Cortex of kidney (tissue), 1 donor: ENCODE measurements around the gene PPP6R3.
"Not testable (repeated sequence)": the region's sequence is repeated elsewhere in the genome, so short reads cannot be mapped to it uniquely, and the experiment has no call there.

Experiments
- DNase-seq: peaks from one replicate; lab custom pipeline; 2025; lab: John Stamatoyannopoulos, UW

The PPP6R3 gene

DNA sequence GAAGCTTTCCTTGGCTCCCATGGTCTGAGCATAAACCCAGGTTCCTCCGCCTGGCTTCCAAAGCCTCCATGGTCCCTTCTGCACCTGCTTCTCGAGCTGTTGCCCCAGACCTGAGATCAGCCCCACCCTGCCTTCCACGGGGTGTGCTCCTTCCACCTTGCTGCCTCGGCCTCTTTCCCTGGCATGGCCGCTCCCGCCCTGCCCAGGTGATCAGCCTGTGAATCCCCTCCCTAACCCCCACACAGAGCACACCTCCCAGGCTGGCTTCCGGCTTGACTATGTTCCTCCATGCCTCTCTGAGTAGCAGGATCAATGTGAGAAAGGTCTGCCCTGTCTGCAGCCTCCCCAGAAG is 2.7 kb upstream of the PPP6R3 start:
- DNase-seq, result no peak

DNA sequence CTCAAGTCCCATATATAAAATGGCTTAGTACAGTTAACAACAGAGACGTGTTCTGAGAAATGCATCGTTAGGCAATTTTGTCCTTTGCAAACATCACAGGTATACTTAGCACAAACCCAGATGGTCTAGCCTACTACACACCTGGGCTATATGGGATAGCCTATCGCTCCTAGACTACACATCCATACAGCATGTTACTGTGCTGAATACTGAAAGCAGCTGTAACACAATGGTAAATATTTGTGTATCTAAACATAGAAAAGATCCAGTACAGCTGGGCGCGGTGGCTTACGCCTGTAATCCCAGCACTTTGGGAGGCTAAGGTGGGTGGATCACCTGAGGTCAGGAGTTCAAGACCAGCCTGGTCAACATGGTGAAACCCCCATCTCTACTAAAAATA is 2.2 kb upstream of the PPP6R3 start:
- not testable (repeated sequence) for DNase-seq

DNA sequence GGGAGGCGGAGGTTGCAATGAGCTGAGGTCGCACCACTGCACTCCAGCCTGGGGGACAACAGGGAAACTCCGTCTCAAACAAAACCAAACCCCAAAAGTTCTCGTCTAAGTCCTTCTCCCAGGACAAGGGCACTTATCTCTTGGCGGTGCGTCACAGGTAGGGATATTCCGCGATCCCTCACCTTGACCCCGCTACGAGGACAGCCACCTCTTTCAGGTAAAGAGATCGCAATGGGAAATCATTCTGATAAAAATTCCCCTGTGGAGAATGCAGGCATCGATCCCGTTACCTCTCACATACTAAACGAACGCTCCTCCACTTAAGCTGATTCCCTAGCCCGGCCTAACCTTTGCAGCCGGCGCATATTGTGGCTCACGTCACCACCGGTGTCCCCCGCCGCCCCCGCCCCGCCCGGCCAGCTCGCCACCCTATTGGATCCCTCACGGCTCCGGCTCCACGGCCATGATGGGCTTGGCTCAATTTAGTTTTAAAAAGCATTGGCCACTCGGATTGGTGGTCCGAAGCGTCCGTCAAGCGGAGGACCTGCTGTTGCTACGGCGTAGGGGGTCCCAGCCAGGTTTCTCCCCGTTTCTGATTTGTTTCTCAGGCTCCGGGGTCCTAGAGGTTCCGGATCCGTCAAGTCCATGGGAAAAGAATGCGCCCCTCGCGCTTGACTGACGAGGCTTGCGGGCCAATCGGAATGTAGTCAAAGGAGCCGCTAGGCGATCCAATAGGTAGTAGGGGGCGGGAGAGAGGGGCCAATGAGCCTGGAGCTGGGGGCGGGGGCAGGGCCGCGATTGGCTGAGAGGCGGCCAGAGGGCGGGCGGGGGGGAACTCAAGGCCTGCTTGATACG is 439 bp upstream of the PPP6R3 start:
- peak; percentile 64 for DNase-seq

DNA sequence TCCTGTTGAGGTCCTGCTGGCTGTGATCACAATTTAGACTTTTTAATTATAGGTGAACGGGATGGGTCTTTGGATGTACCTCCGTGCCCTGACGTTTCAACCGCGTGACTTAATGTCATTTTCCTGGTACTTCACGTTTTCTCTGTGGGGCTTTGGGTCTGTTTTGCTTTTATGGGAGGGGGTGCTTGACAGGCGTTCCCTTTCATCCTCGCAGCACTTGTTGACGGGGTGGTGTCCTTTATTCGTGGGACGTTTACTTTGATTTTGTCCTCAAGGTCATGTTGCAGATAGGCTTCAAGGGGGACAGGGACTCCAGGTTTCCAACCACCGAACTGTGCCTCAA is 994 bp downstream of the PPP6R3 start:
- no peak for DNase-seq

DNA sequence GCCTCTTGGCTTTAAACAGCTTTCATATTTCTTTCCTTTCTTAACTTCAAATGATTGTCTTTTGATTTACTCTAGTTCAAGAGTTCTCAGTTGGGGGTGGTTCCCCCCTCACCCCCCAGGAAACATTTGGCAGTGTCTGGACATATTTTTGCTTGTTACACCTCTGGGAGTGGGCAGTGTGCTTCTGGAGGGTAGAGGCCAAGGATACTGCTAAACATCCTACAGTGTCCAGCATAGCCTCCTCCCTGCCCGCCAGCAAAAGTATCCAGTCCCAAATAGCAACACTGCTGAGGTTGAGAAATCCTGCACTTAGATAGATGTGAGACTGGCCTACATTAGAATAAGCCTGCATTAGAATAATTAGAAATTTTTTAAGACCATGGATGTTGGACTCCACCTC is 3.2 kb downstream of the PPP6R3 start:
- DNase-seq, result no peak

DNA sequence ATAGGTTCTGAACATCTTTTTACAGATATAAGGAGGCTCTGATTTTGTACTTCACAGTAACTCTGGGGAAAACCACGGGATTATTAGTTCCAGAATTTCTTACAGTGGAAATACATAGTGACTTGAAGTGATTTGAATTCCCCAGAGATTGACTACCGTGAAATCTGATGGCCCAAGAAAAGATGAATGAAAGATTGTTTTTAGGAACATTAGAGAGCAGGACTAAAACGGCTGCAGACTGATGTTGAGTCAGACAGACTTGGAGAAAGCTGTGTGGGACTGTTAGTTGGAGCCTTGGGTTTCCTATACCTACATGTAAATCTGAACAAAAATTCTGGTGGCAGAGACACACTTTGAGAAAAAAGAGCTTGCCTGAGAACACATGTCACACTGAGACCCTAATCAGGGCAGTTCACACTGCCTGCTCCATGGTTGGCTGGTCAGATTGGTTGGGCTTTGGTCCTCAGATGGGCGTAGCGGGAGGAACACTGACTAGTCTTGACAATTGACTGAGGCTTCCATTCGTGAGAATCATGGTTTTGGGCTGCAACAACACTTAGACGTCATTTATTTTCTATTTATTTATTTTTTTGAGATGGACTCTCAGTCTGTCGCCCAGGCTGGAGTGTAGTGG is 6.8 kb downstream of the PPP6R3 start:
- no peak for DNase-seq

DNA sequence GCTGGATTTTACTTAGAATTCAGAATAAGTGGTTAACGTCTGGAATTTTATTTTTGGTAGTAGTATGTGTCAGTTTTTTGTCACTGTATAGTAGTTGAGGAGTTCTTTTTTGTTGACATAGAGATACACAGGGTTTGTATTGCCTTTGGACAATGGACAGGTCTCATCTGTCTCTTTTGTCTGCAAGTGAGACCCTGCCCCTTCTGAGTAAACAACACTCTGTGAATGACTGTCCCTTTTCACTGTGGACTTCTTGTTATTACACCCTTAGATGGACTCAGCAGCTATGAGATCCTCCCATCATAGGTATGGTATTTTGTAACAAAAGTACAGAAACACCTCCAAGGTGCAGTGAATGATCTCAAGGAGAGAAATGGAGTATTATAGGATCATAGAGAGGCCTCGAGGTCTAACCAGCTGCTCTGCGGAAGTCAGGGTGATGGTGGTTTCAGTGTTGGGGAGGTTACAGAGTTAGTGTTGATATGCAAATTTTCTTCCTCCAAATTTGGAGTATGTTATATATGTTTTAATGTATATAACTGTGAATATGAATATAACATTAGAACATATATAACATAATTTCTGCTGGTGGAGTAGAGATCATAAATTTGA is 7.8 kb downstream of the PPP6R3 start:
- DNase-seq, result no peak

DNA sequence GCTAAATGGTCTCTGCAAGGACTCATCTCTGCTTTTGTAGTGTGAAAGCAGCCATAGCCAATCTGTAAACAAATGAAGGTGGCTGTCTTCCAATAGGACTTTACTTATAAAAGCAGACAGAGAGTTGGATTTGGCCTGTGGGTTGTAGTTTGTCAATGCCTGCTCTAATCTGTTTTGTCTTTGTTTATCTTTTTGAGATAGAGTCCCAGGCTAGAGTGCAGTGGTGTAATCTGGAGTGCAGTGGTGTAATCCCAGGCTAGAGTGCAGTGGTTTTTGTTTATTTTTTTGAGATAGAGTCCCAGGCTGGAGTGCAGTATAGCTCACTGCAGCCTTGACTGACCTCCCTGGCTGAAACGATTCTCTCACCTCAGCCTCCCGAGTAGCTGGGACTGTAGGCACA is 8.6 kb downstream of the PPP6R3 start:
- DNase-seq, result no peak

DNA sequence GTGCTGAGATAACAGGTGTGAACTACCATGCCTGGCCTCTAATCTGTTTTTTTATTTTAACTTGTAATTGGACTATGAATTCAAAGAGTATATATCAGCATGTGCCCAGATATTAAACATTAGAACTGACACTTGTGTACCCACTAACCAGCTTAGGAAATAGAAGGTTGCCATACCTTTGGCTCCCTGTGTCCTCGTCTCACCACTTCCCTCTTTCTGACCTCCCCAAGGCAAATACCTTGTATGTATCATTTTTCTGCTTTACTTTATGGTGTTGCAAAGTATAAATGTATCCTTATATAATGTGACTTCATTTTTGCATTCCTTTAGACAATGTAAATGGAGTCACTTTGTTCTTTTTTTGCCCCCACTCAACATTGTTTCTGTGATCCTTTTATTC is 9.1 kb downstream of the PPP6R3 start:
- no peak for DNase-seq

DNA sequence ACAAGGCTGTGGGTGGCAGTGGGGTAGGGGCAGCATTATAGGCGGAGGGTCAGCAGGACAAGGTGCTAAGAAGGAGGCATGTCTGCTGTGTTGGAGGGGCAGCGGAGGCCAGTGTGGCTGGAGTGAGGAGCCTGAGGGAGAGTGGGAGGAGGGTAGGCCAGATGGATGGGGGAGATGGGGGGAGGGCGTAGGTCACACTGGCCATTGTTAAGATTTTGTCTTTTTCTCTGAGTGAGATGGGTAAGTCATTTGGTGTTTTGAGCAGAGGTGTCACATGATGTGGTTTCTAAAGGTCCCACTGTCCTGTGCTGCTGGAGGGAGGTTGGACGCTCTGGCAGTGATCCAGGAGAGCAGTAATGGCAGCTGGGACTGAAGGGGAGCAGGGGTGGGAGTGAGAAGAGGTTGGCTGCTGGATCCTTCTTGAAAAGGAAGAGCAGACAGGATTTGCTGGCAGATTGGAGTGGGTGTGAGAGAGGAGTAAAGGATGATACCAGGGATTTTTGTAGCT is 9.8 kb downstream of the PPP6R3 start:
- no peak for DNase-seq

DNA sequence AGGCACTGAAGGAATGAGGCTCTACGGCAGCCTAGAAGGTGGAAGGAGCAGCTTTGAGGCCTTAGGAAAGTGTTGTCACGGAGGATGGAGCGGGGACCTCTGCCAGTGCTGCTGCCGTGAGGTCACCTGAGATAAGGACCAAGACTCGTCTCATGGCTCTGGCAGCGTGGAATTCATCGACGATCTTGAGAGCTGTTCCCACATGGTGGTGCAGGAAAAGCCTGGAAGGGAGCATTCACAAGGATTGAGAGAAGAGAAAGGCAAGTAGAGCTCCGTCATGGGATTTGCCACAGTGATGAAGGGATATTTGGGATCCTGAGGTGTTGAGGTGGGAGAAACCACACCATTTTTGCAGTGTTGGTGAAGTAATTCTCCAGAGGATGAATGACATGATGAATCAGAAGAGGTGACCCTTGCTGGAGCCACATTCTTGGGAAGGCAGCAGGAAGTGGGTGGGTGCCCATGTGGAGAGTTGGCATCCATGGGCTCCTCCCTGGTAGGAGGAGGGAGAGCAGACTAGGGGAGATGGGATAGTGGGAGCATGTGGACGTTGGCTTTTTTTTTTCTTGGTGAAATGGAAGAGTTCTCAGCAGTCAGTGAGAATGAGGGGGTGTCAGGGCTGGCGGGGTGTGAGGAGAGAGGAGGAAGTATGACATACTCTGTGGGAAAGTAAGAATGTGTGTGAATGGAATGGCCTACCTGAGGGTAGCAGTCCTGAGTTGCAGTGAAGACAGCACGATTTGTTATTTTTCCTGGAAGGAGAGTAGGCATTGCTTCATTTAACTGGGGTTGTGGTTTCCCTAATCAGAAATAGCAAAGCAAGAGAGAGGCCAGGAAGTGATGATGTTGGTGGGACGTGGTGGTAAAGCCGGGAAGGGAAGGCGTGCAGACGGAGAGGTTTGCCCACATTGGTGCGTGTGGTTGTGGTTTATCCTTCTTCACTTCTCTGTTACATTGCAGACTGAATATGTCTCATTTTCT is 11.1 kb downstream of the PPP6R3 start:
- no peak for DNase-seq

DNA sequence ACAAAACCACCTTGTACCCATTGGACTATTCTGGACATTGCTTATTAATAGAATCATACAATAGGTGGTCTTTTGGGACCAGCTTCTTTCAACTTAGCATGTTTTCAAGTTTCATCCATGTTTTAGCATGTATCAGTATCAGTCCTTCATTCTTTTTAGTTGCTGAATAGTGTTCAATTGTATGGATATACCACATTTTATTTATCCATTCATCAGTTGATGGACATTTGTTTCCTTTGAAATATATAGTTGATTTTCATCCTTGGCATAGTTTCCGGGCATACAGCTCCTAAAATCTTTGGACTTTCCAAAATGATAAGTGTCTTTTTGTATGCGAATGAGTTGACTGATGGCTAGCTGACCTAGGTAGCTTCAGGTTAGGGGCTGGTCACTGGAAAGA is 12.2 kb downstream of the PPP6R3 start:
- DNase-seq, result no peak

DNA sequence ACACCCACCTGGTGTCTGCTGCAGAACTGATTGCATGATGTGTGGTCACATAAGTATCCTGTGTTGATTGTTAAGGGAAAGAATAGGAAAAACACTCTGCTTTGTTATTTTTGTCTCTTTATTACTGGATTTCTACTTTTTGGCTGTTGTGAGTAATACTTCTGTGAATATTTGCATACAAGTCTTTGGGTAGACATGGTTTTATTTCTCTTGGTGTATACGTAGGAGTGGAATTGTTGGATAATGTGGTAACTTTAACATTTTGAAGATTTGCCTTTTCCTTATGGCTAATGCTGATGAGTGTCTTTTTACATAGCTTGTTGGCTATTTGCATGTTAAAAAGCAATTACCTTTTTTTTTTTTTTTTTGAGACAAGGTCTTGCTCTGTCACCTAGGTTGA is 13.1 kb downstream of the PPP6R3 start:
- DNase-seq, result no peak

DNA sequence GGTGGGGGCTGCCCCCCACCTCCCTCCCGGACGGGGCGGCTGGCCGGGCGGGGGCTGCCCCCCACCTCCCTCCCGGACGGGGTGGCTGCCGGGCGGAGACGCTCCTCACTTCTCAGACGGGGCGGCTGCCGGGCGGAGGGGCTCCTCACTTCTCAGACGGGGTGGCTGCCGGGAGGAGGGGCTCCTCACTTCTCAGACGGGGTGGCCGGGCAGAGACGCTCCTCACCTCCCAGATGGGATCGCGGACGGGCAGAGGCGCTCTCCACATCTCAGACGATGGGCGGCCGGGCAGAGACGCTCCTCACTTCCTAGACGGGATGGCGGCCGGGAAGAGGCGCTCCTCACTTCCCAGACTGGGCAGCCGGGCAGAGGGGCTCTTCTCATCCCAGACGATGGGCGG is 15.1 kb downstream of the PPP6R3 start:
- not testable (repeated sequence) for DNase-seq

DNA sequence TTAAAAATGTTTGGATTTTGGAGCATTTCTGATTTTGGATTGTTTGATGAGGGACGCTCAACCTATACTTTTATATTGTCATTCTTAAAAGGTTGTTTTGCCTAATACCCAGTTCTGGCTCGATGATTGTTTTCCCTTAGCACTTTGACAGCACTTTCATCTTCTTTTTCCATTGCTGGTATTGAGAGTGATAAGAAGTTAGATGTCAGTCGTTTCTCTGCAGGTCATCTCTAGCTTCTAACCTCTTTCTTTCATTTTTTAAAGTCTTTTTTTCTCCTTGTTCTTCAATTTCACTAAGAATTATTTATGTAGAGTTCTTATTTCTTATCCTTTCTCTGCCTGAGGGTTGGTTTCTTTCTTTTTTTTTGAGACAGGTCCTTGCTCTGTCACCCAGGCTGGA is 18.8 kb downstream of the PPP6R3 start:
- no peak for DNase-seq

DNA sequence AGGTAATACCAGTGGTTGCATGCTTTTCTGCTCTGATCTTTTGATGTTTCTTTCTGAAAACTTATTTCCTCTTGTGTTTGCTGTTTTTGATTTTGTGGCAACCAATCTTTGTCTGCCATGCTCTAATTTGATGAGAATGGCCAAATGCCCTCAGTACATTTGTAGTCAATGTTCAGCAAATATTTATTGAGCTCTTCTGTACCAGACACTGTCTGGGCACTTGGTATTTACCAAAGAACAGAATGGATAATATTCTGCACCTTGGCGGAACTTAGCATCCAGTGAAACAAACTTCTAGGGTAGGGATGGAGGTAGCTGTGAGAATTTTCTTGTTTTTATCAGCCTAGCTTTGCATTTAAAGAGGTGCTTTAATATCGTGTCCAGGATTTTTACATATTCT is 19.6 kb downstream of the PPP6R3 start:
- DNase-seq, result no peak

DNA sequence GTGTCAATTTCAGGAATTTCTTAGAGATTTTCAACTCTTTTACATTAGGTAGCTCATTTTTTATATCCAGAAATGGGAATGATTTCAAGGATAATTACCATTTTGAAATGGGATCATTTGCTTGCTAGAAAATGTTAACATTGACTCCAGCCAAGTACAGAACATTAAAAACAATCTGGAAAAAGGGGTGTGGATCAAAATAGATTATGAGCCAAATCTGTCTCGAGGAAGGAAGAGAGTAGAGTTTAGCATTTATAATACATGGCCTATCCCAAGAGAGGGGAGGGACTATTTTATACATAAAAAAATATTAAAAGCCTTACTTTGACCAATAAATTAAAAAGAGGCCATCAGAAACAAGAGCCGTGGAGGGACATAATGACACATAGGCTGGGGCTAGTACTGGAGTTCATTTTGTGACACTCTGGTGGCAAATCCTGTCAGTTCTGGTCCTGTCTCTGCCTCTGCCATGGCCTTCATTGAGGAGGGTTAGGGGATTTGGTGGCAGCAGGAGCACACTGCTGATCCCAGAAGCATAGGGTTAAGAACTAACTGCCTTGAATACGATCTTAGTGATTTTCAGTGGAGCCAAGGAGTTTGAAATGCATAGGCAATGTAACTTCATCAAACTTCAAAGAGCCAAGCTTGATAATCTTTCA is 20.4 kb downstream of the PPP6R3 start:
- DNase-seq, result no peak

DNA sequence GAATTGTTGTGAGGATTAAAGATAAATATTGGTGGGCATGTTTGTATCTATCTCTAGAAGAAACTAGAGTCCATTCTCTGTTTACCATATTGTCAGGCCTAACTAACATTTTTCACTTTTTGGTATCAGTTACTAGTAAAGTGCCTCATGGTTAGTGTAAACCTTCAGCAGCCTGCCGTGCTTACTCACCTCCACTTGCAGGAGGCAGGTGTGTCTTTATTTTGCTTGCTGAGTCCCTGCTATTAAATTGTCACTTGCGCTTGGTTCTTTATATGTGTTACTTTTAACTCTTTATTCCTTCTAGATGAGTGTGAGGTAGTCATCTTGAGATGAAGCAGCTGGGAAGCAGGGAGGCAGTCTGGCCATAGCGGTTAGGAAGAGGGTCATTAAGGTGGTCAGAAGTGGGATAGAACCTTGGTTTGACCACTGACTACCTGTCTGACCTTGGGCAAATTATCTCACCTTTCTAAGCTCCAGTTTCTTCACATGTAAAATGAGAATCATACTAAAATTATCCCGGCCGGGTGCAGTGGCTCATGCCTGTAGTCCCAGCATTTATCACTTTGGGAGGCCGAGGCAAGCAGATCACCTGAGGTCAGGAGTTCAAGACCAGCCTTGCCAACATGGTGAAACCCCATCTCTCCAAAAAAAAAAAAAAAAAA is 21.2 kb downstream of the PPP6R3 start:
- no peak for DNase-seq

DNA sequence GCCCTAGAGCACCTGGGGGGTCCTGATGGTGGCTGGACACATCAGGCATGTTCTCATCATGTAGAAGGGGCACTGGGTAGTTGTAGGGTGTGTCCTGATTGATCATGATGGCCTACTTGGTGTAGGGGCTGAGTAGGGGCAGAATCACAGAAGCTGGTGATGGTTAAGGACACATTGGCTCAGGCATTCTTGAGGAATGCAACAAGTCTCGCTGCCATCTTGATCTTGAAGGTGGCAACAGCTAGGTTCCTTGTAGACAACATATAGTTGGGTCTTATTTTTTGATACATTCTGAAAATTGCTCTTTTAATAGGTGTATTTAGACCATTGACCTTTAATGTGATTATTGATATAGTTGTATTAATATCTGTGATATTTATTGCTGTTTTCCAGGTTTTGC is 28.1 kb downstream of the PPP6R3 start:
- no peak for DNase-seq

DNA sequence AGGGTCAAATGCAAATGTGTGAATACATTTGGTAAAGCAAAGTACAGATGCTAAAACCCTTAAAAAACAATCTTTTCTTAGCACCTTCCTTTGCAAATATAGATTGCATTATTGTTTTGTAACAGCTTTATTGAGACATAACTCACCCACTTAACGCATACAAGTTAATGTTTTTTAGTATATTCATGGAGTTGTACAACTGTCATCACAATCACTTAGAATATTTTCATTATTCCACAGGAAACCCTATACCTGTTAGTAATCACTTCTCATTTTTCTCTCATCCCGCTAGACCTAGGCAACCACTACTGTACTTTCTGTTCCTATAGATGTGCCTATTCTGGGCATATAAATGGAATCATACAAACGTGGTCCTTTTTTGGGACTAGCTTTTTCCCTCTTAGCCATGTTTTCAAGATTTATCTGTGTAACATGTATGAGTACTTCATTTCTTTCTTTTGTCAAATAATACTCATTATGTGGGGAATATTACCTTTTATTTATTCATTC is 34.7 kb downstream of the PPP6R3 start:
- no peak for DNase-seq

DNA sequence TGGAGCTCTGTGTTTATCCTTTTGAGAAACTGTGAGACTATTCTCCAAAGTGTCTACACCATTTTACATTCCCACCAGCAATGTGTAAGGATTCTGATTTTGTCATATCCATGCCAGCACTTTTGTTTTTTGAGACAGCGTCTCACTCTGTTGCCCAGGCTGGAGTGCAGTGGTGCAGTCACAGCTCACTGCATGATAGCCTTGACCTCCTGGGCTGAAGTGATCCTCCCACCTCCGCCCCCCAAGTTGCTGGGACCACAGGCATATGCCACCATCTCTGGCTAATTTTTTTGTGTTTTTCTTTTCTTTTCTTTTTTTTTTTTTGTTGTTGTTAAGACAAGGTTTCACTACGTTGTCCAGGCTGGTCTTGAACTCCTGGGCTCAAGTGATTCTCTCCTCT is 35.3 kb downstream of the PPP6R3 start:
- no peak for DNase-seq
